ENCODE measurements around the gene RBFOX1. TPM values are rescaled to one million over a fixed set of nuclear protein-coding genes. Genes with fewer than 3 reads are reported as not detected.

RBFOX1 gene
- total RNA-seq, 1 experiment from 2014 or later: not detected

- Histone ChIP-seq H3K36me3 (ENCODE audit: control insufficient read depth in 1 of 2, insufficient read depth in 2 of 2, low read length in 2 of 2) (no peaks in the 10 kb centered on the region), H4K20me1 (ENCODE audit: insufficient read depth) (no peaks in the 10 kb centered on the region), H3K27me3 (ENCODE audit: insufficient read depth, low read length) (no peaks in the 10 kb centered on the region), H3K4me1 (ENCODE audit: control insufficient read depth in 1 of 2, insufficient read depth in 2 of 2, low read length in 2 of 2) (no peaks in the 10 kb centered on the region), H3K4me2 (ENCODE audit: low read length) (no peak overlapping the region), H3K27ac (ENCODE audit: low read depth, low read length) (no peak overlapping the region), H3K9ac (ENCODE audit: low read length) (no peak overlapping the region), H2AFZ (ENCODE audit: low read depth, low read length, poor library complexity, severe bottlenecking) (no peak overlapping the region), H3K9me3 (ENCODE audit: control insufficient read depth in 1 of 2, insufficient read depth in 1 of 2, low read depth in 1 of 2, low read length in 2 of 2) (peaks cover 0 to 26% of the 10 kb centered on the region in 2 experiments; a peak in 2 of 4 replicates), H3K4me3 (replicated peaks in 1 of 2; ENCODE audit: low read depth in 1 of 2, low read length in 2 of 2) (no peak overlapping the region), H3K9me2 (ENCODE audit: insufficient read depth) (no peaks in the 10 kb centered on the region), H3K79me2 (ENCODE audit: insufficient read depth, low read length) (no peaks in the 10 kb centered on the region)
- ChIA-PET RAD21 (ENCODE audit: low non-redundant PET in 1 of 2, low total read pairs in 2 of 2, uncharacterized antibody in 2 of 2, unreplicated experiment in 2 of 2) (no interaction called here), POLR2A (no interaction called here), CTCF (no interaction called here)
- DNase-seq (ENCODE audit: low read depth, low spot score) (no peak), ATAC-seq (no peak)
- no peak for TF ChIP-seq ZNF274 (IDR thresholded peaks at IDR 0.05; ENCODE audit: low read depth, low read length)
- TF ChIP-seq POLR2A (IDR thresholded peaks at IDR 0.05; ENCODE audit: borderline replicate concordance, extremely low read depth, insufficient read depth, insufficient read length): no peak
- TF ChIP-seq EZH2phosphoT487 (IDR thresholded peaks at IDR 0.05; ENCODE audit: borderline replicate concordance): no peak
- no peak for TF ChIP-seq ZBTB33 (IDR thresholded peaks at IDR 0.05; ENCODE audit: extremely low read depth, insufficient replicate concordance, low read length)
- no peak for TF ChIP-seq CEBPB (IDR thresholded peaks at IDR 0.05; ENCODE audit: low read depth)
- no peak for TF ChIP-seq EZH2 (IDR thresholded peaks at IDR 0.05)
- no peak for TF ChIP-seq ELF1 (IDR thresholded peaks at IDR 0.05; ENCODE audit: borderline replicate concordance, low read depth)
- TF ChIP-seq SP1 (IDR thresholded peaks at IDR 0.05; ENCODE audit: low read depth): no peak
- no peak for TF ChIP-seq MAX (IDR thresholded peaks at IDR 0.05)
- TF ChIP-seq CTCF (IDR thresholded peaks at IDR 0.05 in 2 of 3, conservative IDR thresholded peaks at IDR 0.05 in 1 of 3; ENCODE audit: borderline replicate concordance in 1 of 3, insufficient read depth in 1 of 3, low read depth in 2 of 3, low read length in 2 of 3): no peak
- TF ChIP-seq POLR2AphosphoS5 (IDR thresholded peaks at IDR 0.05; ENCODE audit: low read depth, low read length): no peak
- TF ChIP-seq CBX3 (IDR thresholded peaks at IDR 0.05; ENCODE audit: low read depth): no peak
- no peak for TF ChIP-seq REST (IDR thresholded peaks at IDR 0.05; ENCODE audit: low read depth)
- no peak for TF ChIP-seq EGR1 (IDR thresholded peaks at IDR 0.05; ENCODE audit: low read depth)
- TF ChIP-seq SRF (IDR thresholded peaks at IDR 0.05; ENCODE audit: low read depth): no peak
- no peak for TF ChIP-seq FOSL1 (IDR thresholded peaks at IDR 0.05; ENCODE audit: low read depth)
- BruUV-seq (replicated peaks): no TSS peak
- intact Hi-C loops (cut with micrococcal nuclease): no loop called here
Measured at GRCh38 chr16:7400117-7400890, 67.7 kb downstream of the RBFOX1 start.
